Activated T-cell treated with anti-CD3 and anti-CD28 coated beads for 4 hours (primary cell): ENCODE measurements around the gene CNTNAP2.

Experiments used
- DNase-seq: peaks from one replicate; pipeline ENCODE4 v3.0.0-alpha.2; 2020

CNTNAP2 gene

GRCh38 chr7:148187471-148187870 lies 2070.9 kb downstream of the CNTNAP2 start:
- DNase-seq: no peak

GRCh38 chr7:148191391-148192065 lies 2074.9 kb downstream of the CNTNAP2 start:
- no peak for DNase-seq

- DNase-seq: no peak
Measured at GRCh38 chr7:148192491-148192890, 2075.9 kb downstream of the CNTNAP2 start.

GRCh38 chr7:148201992-148202391 lies 2085.4 kb downstream of the CNTNAP2 start:
- no peak for DNase-seq

- DNase-seq: no peak
Measured at GRCh38 chr7:148204639-148205304, 2088.2 kb downstream of the CNTNAP2 start.

- DNase-seq: no peak
Measured at GRCh38 chr7:148209643-148210190, 2093.1 kb downstream of the CNTNAP2 start.

GRCh38 chr7:148210804-148211325 lies 2094.3 kb downstream of the CNTNAP2 start:
- no peak for DNase-seq

GRCh38 chr7:148211740-148212151 lies 2095.1 kb downstream of the CNTNAP2 start:
- DNase-seq: no peak

GRCh38 chr7:148212731-148213130 lies 2096.1 kb downstream of the CNTNAP2 start:
- DNase-seq: no peak

- DNase-seq: no peak
Measured at GRCh38 chr7:148214101-148214500, 2097.5 kb downstream of the CNTNAP2 start.

- DNase-seq: no peak
Measured at GRCh38 chr7:148218603-148219002, 2102.0 kb downstream of the CNTNAP2 start.

- no peak for DNase-seq
Measured at GRCh38 chr7:148222721-148223120, 2106.1 kb downstream of the CNTNAP2 start.

- DNase-seq: no peak
Measured at GRCh38 chr7:148223160-148223559, 2106.6 kb downstream of the CNTNAP2 start.

GRCh38 chr7:148223738-148224137 lies 2107.1 kb downstream of the CNTNAP2 start:
- DNase-seq: no peak

GRCh38 chr7:148230296-148230695 lies 2113.7 kb downstream of the CNTNAP2 start:
- no peak for DNase-seq

GRCh38 chr7:148230883-148231282 lies 2114.3 kb downstream of the CNTNAP2 start:
- no peak for DNase-seq

- no peak for DNase-seq
Measured at GRCh38 chr7:148232784-148233183, 2116.2 kb downstream of the CNTNAP2 start.

GRCh38 chr7:148234715-148235114 lies 2118.1 kb downstream of the CNTNAP2 start:
- no peak for DNase-seq

GRCh38 chr7:148238761-148239325 lies 2122.2 kb downstream of the CNTNAP2 start:
- DNase-seq: no peak

GRCh38 chr7:148241700-148242293 lies 2125.2 kb downstream of the CNTNAP2 start:
- no peak for DNase-seq

GRCh38 chr7:148242294-148242821 lies 2125.8 kb downstream of the CNTNAP2 start:
- DNase-seq: no peak

GRCh38 chr7:148245381-148245780 lies 2128.8 kb downstream of the CNTNAP2 start:
- no peak for DNase-seq

GRCh38 chr7:148253629-148254028 lies 2137.0 kb downstream of the CNTNAP2 start:
- no peak for DNase-seq
